ENCODE measurements around the gene HOXD13.

Gene HOXD13

DNA sequence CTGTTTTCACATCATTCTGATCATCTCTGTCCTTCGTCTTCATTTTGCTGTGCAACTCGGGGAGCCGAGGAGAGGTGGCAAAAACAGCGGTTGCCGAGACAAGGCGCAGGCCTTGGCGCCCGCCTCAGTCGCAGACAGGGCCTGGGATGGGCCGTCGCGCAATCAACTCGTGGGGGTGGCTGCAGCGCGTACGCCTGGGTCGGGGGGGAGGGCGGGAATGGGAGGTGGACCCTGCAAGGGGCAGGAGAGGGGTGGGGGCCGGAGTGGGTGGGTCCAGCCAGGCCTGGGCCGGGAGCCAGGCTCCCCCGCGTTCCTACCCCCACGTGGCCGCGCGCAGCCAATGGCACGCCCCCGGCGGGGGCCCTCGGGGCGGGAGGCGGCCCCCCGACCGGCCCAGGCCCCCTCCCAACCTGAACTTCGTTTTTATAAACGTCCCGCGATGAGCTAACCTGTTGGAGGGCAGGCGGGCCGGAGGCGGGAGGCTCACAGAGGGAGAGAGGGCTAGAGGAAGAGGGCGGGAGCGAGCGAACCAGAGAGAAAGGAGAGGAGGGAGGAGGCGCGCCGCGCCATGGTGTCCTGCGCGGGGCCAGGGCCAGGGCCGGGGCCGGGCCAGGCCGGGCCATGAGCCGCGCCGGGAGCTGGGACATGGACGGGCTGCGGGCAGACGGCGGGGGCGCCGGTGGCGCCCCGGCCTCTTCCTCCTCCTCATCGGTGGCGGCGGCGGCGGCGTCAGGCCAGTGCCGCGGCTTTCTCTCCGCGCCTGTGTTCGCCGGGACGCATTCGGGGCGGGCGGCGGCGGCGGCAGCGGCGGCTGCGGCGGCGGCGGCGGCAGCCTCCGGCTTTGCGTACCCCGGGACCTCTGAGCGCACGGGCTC lies at the start of gene HOXD13:
Gene HOXD13, plus strand, starts transcription at position 452 of the 875 bp plus-strand sequence. Its CDS starts 170 bp downstream, at position 622.
- DNase-seq: peak; percentile 84

DNA sequence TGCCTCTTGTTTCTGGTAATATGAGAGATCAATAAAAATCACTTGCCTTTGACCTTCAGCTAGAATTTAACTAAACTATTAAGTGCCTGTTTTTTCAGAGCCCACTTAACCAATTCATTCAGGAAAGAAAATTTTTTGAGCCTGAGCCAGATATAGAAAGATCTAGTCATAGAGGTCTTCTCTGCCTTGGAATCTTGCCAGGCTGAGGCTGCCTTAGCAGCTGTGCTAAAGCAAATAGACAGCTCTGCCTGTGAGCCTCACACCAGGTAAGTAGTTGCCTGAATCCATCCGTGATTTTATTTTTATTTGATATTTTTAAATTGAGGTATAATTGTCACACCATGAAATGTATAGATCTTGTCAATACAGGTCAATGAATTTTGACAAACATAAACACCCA lies 36.1 kb upstream of the HOXD13 start:
- DNase-seq: peak; percentile 95

DNA sequence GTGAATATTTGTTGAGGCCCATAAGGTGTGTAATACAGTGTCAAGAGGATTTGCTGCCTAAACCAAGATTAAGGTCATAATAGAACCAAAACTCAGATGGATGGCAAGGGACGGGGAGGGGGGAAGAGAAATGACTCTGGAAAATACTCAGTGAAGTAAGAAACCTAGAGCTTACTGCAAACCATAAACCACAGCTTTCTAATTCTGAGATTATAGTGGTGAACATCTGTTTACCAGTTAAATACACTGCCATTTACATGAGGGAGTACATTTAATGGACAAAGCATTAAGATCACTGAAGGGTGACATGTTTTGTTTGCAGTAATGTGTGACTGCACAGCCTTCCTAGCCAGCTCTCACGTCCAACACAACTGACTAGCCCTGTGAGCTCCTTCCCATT lies 28.6 kb upstream of the HOXD13 start:
- DNase-seq: peak; percentile 64

DNA sequence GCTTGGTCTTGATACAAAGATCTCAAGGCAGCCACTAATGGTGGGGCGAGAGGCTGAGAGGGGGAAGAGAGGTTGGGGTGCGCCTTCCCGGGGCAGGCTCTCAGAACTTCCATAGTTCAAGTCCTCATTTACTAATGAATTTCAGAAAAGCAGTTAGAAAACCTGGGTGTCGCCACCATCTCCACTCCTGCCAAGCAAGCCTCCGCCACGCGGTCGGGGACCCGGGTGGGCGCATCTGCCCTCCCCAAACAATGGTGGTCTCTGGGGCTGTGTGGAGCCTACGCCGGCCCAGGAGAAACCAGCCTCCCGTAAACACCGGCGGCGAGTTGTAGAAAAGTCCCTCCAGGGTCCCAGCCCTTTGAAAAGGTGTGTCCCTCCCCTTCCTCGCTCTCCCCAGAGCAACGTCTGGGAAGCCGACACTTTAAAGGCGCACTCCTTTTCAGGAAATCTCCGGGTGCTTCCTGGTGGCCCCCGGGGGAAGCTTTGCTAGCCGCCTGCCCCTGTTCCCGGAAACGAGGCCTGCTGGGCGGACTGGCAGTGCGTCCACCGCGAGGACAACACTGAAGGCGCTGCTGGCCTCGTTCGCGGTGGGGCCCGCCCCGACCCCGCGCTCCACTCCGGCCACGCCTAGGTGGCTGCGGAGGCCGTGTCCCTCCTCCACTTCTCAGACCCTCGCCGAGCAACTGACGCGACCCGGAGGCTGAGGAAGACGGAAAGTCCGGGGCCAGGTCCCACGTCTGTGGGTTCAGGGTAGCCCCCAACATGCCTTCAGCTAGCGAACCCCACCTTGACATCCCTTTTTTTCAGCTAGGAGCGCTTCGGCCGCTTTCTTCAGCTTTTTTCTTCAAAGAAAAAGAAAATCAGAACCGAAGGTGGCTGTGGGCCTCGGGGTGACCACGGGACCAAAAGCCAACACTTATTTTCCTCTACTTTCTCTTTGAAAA lies 25.6 kb upstream of the HOXD13 start:
- peak; percentile 50 for DNase-seq

DNA sequence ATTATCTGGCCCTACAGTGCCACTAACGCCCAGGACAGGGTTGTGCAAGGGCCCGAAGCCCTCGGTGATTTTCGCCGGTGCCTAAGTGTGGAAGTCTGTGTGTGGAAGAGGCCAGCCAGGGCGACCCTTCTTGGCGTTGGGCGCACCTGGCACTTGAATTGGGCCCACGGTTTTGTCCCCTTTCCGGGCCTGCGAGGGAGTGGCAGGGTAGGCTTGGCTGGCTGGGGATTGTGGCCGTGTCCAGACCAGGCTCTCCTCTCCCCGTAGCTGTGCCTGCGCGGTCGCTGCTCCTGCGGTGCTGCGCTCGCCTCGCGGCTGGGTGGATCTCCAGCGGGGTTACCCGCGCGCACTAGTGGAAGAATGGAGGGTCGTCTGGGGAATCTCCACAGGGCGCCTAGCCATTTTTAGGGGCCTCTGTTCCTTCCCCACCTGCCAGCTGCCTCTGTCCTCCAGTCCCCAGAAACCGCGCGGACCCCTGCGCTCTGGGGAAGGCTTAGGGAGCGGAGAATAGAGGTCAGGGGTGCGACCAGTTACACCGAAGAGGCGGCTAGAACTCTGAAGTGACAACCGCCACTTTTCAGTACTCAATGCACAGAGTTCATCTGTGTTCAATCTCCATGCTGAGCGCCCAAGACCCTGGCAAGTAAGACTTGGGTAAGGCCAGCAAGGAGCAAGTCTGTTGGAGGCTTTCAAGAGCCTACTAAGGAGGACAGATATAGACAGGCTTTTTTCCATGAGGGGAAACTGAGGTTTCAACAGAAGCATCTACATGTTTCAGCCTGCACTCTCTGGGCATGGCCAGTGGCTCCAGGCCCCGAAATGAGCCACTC lies 24.7 kb upstream of the HOXD13 start:
- DNase-seq: peak; percentile 73

DNA sequence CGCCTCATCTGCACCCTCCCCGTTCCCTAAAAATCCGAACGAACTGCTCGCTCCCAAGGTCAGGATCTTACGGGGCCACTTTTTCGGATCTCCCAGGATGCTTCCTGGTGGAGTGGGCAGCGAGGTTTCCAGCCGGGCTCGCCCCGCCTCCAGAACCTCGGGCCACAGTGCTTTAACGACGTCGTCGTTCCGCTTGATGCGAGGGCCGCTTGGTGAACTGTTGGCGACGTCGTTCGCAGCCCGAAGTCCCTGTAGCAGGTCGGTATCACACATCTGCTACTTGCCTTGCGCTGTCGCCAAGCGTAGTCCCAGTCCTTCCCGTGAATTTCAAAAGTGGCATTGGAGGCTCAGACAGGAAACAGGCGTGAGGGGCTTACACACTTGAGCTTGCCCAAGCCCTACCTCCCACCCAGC lies 24.1 kb upstream of the HOXD13 start:
- DNase-seq: peak; percentile 58

DNA sequence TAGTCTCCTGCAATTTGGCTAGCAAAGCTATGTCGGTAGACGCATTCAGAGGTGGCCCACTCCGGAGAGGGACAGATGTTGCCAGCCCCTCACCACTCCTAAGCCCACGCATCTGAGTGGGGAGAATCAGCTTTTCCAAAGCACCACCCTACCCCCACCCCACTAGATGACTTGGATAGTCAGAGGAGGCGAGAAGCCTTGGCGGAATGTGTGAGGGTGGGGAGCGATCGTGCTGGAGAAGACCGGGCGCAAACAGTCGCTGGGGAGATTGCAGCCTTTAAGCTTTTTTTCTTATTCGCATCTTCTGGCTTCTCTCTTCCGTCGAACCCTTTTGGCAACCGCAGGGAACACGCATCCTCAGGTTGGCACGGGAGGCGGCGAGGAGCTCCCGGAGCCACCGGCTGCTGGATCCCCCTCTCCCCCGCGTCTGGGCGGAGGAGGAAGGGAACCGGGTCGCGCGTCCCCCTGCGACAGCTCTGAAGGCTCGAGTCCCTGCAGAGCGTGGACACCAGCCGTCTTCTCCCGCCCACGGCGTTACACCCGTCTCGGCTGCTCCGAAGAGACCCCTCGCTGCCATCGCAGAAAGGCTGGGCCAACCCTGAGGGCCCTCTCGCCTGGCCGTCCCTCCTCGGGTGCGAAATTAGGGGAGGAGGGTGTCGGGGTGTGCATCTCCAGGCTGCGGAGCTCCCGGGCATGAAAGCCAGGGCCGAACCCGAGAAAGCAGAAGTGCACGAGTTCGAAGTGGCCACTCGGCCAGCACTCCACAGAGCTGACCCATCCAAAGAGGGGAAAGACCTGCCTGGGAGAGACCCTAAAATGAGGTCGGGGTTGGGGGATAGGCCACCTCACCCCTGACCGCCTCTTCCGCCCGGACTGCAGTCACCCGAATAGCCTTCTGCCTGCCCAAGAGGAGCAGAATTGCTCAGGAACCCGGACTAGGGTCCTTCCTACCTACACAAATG lies 20.9 kb upstream of the HOXD13 start:
- DNase-seq: no peak

DNA sequence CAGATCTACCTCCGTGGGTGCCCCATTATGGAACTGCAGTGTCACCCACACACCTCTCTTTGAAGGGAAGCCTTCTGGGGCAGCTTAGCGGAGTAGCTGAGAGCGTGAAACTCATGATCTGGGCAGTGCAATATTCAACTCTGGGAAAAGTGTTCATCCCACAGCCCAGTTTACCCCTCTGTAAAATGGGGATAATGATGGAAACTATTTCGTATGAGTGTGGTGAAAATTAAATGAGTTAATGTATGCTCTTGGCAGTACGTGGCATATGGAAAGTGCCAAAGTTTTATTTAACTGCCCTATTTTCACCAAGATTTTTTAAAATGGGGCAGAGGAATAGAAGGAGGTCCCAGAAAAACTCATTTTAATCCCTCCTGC lies 20.2 kb upstream of the HOXD13 start:
- DNase-seq: no peak

DNA sequence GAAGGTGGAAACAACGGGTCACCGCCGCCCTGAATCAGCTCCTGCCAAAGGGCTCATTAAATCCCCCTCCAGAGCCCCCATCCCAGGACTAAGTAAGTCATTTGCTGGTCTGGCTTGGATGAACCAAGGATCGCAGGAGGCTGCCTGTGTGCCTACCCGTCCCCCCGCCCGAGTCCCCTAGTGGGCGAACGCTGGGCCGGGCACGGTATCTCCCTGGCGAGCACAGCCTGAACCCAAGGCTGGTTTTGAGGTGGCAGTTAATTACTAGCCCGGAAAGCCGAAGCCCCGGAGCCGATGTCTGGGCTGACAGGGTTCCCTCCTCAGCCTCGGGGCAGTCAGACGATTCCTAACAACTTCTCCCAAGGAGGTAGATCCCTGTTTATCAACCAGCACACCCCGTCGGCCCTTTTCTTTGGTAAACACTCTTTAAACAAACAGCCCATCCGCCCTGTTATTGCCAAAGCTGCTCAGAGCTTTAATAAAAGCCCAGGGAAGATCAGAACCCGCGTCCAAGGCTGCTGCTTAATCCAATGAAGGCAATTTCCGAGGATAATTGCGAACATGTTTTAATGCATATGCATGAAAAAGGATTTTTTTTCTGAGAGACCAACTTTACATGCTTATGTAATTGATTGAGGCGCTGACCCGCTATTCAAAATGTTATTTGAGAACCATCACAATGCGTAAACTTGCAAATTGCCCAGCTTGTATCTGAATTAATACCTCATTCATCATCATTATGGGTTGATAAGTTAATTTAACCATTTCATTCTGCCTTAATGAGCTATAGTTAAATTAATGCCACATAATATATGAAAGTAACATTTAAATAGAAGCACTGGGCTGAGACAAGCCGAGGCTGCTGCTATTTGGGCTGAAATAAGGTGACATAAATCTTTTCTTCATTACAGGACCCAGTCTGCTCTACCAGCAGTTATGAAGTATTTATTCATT lies 19.3 kb upstream of the HOXD13 start:
- no peak for DNase-seq

DNA sequence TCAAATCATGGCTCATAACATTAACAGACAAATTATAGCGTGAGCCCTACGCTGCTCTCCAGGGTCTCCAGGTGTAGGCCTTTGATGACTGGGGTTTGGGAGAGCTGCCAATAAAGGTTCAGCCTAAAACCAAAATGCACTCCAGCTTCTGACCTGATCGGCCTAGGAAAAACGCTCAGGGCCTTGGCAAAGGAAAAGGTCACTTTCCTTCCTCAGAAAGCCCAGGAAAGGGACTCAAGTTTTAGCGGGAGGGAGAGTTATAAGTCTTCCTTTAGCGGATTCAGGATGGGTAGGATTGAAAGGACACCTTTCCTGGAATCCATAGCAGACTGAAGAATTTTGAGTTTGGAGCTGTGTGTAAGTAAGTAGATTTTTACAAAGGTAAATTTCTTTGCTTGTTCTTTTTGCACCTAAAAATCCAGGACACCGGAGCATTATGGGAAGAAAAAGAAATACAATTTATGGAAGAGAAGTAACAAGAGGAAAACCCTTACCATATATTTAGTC lies 17.5 kb upstream of the HOXD13 start:
- DNase-seq: no peak

DNA sequence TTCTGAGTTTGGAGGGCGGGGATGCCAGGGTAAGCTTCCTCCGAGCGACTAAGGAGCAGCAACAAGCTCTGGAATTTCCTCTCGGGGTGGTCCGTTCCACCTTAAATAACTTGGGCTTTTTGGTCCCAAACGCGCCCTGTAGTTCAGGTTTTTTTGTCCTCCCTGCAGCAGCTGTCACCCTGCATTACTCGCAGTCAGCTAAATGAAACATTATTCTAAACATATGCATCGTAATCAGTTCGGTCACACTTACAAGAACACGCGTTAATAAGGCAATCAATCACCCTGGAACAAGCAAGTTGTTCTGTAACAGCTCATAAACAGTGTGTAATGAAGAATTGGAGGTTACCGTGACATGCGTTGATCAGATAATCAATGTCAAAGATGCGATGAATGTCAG lies 17.0 kb upstream of the HOXD13 start:
- DNase-seq: no peak

DNA sequence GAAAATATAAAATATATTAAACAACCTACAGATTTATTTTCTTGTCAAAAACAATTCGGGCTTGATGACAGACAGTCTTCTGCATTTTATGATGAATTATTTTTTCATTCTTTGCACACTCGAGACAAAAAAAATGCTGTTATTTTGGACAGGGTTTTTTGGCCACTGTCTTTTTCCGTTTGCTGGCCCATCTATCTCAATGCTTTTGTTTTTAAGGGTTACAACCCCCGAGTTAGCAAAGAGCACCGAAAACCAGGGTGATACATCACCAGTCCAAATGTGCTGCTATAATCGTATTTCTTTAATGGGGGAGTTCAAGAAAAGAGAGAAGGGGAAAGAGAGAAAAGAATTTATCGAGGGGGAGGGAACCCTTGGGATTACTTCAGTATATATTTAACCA lies 16.5 kb upstream of the HOXD13 start:
- DNase-seq: no peak

DNA sequence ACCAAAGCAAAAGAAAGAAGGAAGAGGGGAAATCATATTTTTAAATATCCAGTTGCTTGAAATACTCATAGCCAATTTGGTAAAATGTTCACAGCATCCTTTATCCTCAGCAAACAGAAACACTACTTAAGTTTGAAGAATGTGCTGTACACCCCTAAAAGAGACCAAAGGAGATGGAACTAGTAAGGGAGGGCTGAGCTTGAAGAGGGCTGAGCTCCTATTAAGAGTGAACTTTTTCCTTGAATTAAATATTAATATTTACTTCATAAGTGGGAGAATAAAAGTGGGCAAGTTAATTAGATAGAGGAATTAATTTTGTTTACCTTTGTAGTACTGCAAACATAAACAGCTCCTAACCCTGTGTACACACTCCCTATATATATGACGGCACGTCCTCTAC lies 15.7 kb upstream of the HOXD13 start:
- no peak for DNase-seq

DNA sequence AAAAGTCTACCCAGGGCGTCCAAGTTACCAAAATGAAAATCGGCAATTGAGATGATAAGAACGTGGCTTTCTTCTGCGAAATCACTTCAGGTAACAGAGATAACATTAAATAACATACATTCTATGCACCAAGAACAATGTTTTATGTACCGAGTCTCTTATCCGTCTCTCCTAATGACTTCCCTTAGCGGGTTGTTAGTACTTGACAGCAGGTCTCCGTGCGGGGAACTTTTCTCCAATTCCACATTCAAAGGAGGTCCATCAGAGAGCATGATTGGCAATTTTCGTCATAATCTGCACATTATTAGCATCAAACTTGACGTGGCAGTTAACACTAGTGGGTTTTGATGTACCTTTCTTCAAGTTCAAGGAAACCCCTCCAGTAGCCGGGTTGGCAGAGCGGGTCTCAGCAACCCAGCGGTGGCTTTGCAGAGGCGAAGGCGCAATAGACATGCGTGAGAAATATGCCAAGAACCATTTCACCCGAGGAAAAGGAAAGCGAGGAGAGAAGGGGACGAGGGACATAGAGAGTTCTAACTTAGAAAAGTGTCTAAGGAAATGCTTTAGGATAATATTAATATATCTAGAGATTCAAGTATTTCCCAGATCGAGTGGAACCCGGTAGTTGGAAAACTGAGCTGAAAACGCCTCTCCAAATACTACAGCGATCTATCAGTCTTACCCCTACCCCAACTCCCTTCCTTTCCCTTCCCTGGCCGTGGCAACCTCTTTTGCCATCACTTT lies 13.8 kb upstream of the HOXD13 start:
- peak; percentile 47 for DNase-seq

DNA sequence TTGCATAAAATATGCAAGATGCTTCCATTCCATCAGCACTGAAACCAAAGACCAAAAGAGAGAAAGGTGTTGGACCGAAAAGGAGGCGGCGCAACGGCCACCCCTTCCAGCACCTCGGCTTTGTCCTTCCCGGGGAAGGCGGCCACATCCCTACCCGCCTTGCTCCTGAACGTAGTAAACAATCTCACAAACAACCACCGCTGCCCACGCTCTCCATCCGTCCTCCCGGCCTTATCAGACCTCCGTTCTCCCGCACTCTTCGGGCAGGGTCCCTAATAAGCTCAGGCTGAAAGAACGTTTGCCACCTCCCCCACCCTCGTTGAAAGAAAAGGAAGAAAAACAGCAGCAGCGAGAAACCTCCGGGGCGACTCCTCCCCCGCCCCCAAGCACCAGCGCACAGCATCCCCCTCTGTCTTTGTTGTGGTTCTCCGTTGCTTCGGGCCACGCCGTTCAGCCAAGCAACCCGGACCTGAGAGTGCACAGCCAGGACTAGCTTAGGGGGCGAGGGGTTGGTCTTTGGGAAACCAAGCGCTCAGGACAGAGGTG lies 13.2 kb upstream of the HOXD13 start:
- DNase-seq: peak; percentile 77

DNA sequence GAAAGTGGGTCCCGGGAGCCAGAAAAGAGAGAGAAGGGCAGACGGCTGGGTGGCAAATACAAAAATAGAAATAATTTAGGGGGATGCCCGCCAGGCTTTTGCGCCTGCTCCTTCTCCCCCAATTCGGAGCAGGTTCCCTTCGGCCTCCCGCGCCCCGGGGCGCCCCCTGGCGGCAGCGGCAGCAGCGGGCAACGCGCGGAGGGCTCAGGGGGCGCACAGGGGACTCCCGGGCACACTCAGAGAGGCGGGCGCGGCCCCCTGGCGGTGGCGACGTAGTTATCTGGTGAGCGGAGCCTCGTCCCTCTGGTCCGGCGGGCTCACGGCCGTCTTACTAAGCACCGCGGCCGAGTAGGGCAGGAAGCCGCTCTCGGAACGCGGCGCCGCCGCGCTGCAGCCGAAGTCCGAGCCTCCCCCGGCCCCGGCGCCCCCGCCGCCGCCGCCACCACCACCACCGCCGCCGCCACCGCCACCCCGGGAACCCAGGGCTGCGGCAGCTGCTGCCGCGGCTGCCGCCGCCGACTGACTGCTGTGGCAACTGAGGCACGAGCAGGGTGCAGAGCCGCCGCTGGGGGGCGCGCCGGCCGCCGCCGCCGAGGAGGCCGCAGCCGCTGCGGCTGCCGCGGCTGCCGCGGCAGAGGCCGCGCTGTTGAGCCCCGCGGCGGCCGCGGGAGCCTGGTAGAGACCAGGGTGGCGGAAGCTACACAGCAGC lies 12.5 kb upstream of the HOXD13 start:
- DNase-seq: peak; percentile 92

DNA sequence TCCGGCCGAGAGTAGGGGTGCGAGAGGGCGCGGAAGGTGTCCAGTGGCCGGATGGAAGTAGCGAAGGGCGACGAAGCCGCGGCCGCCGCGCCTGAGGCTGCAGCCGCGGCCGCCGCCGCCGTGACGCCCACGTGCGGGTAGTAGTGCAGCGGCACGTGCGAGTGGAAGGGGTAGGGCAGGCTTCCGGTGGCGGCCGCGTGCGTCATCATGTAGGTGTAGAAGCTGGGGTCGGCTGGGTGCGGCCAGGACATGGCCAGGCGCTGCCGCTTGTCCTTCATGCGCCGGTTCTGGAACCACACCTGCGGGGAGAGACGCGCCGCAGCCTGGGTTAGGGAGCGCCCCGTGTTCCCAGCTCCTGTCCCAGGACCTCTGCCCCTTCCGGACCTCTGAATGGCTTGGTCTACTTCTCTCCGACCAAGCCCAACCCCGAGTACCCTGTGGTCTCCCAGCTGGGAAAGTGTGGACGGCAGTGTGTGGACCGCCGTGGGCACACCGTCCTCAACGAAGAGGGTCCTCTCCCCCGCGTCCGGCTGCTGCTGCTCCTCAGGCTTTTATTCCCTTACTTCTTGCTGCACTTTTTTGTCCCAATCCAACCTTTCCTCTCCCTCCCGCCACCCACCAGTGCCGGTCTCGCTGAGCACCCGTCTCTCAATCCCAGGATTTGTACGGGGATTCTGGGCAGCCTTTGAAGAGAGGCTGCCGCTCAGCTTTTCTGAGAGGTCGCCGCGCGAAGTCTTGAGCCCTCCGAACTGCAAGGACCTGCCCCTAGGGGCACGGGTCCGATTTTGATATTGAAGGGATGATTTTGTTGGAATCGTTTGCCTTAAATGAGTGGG lies 11.8 kb upstream of the HOXD13 start:
- DNase-seq: peak; percentile 87
